Thymus (tissue), 11 donors: ENCODE measurements around the gene NFATC3. TPM values are rescaled to one million over a fixed set of nuclear protein-coding genes. Genes with fewer than 3 reads are reported as not detected.
A peak's percentile ranks its signal among the peaks of the same experiment; 100 is the strongest.

Experiments
- DNase-seq, 9 donors: peaks; one replicate each; pipeline ENCODE4 v3.0.0-alpha.2; 2013; ENCODE audit warnings: low spot score in 9 of 9, low read depth in 6 of 9, missing footprints in 1 of 9
- H3K27ac ChIP-seq, 2 donors: one replicate each; pipeline ENCODE4 v1.5.1; 2013; ENCODE audit warnings: control low read depth in 1 of 2, low read depth in 1 of 2, low read length in 1 of 2, mild to moderate bottlenecking in 1 of 2, moderate library complexity in 1 of 2
- H3K27me3 ChIP-seq, 2 donors: one replicate each; pipeline ENCODE4 v1.5.1; 2013; ENCODE audit warnings: low read length in 1 of 2; ENCODE audit not compliant: control insufficient read depth in 2 of 2, insufficient read depth in 1 of 2
- H3K36me3 ChIP-seq, 2 donors: one replicate each; pipeline ENCODE4 v1.5.1; 2013; ENCODE audit warnings: low read length in 1 of 2, mild to moderate bottlenecking in 1 of 2, moderate library complexity in 1 of 2; ENCODE audit not compliant: control insufficient read depth in 2 of 2, insufficient read depth in 2 of 2
- H3K4me1 ChIP-seq, 2 donors: one replicate each; pipeline ENCODE4 v1.5.1; 2013; ENCODE audit warnings: low read length in 2 of 2; ENCODE audit not compliant: control insufficient read depth in 2 of 2, insufficient read depth in 2 of 2
- H3K4me3 ChIP-seq, 2 donors: one replicate each; pipeline ENCODE4 v1.5.1; 2013; ENCODE audit warnings: low read length in 2 of 2, control low read depth in 1 of 2, mild to moderate bottlenecking in 1 of 2
- H3K9me3 ChIP-seq, 2 donors: one replicate each; pipeline ENCODE4 v1.5.1; 2013; ENCODE audit warnings: low read length in 1 of 2, mild to moderate bottlenecking in 1 of 2; ENCODE audit not compliant: control insufficient read depth in 2 of 2, insufficient read depth in 1 of 2
- WGBS: extraction: QIAGEN DNeasy Blood & Tissue Kit; methylation state at CpG from one replicate; pipeline ENCODE4 v1.1.7; 2013; 5-methylcytosine and 5-hydroxymethylcytosine counted together
- polyA plus RNA-seq: library from polyadenylated mRNA; stranded (reverse); fragments of 200-250 nt; gene quantifications from one replicate; pipeline ENCODE4 v1.2.3, GENCODE V29; 2013
- total RNA-seq: library from RNA; stranded (reverse); fragments of 120-200 nt; gene quantifications from one replicate; pipeline ENCODE4 v1.2.4, GENCODE V29; 2013
- donor health status: healthy.

NFATC3 gene
- total and polyA plus RNA-seq, 2 donors = 37.4 to 149 TPM

DNA sequence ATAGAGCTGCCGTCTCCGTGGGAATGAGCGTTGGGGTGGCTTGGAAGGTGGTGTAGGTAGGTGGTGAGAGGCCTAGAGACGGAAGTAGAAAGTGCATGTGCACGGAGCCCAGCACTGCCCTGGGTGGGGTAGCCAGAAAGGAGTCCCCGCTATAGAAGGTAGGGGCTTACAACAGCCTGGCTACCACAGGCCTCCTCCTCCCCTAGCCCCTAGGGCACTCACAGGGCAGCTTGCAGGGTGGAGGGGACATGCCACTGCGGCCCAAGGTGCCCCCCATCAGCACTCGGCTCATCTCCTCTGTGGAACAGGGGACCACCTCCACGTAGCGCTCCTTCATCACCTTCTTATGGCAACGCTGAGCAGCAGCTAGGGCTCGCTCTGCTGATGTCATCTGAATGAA, 145.8 kb downstream of the NFATC3 start:
- no peak overlapping the region for H3K4me3 ChIP-seq
- 99% methylated on average over 12 of the region's 12 CpGs for WGBS
- H3K9me3 ChIP-seq = no peaks in the 10 kb centered on the region
- DNase-seq = no peak
- peaks cover 35 to 75% of the 10 kb centered on the region in 2 donors for H3K36me3 ChIP-seq
- H3K27ac ChIP-seq = peak overlapping the region in 1 of 2 donors; percentile 62
- peaks cover 59 to 97% of the 10 kb centered on the region in 2 donors for H3K4me1 ChIP-seq
- peaks cover 0 to 14% of the 10 kb centered on the region in 2 donors for H3K27me3 ChIP-seq

DNA sequence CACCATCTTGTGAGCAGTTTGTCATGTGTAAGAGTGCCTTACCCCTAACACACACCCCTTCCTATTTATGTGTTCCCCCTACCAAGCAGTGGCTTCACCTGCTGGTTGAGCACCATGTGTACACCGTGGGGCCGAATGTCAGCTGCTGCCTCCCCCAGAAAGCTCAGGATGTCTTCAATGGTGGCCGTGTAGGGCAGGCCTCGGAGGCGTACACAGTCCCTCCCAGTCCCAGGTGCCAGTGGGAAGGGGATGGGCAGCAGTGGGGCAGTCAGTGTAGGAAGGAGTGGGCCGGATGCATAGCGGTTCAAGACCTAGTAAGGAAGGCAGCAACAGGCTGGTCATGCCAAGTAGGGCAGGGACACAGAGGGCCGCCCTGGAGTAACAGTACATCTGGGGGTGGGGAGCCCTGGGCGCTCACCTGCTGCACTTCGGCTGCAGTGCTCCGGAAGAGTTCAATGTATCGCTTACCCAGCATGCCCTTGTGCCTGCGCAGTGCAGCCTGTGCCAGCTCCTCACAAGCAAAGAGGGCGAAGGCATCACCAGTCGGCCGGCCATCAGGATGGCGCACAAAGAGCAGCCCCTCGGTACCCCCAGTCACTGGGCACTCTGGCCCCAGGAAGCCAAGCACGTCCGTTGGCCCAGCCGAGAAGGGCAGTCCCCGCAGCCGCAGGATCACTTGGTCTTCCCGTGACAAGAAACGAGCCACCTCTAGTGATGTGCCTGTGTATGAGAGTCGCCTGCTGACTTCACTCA, 146.4 kb downstream of the NFATC3 start:
- H3K27me3 ChIP-seq = peaks cover 0 to 20% of the 10 kb centered on the region in 2 donors
- H3K4me1 ChIP-seq = peaks cover 59 to 96% of the 10 kb centered on the region in 2 donors
- 97% methylated on average over 26 of the region's 26 CpGs for WGBS
- H3K4me3 ChIP-seq = no peak overlapping the region
- peaks cover 31 to 69% of the 10 kb centered on the region in 2 donors for H3K36me3 ChIP-seq
- H3K27ac ChIP-seq = peak overlapping the region in 1 of 2 donors; percentile 62
- H3K9me3 ChIP-seq = no peaks in the 10 kb centered on the region
- DNase-seq = no peak

DNA sequence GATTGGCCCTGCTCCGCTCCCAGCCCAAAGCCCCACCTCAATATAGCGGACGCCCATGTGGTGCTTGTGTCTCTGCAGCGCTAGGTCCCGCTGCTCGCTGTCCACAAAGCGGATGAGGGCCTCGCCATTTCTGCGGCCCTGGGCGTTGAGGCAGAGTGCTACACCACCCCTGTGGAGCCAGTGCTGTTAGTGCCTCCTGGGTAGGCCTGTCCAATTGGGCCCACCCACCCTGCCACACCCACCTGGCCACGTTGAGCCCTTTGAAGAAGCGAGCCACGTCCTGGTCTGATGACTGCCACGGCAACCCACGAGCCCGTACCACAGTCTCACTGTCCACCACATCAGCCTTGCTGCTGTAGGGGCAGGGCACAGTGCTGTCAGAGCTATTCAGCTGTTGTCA, 147.2 kb downstream of the NFATC3 start:
- no peak for DNase-seq

DNA sequence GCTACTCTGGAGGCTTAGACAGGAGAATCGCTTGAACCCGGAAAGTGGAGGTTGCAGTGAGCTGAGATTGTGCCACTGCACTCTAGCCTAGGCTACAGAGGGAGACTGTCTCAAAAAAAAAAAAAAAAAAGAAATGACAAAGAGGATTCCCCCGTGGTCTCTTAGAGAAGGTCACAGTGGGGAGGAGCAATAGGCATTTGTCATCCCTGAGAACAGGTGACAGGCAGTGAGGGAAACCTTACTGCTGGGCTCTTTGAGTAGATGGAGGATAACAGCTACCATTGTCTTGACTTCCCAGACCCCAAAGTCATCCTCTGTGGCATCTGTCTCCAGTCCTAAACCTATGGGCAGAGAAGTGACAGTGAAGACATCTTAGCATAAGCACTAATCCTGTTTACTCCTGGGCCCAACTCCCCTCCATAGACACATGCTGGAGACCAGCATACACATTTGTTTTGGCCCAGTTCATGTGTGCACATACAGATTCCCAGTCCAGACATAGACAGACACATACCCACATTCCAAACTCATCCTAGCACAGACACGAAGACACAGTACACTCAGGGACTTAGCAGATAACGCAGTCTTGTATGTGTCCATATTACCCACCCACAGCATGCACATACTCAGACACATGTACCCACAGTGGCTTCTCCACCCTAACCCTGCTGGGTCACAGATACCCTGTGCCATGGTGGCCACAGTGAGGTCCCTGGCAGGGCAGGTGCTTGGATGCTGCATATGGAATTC, 148.1 kb downstream of the NFATC3 start:
- H3K27me3 ChIP-seq = peaks cover 0 to 34% of the 10 kb centered on the region in 2 donors
- peaks cover 54 to 97% of the 10 kb centered on the region in 2 donors for H3K4me1 ChIP-seq
- peaks cover 0 to 4% of the 10 kb centered on the region in 2 donors for H3K9me3 ChIP-seq
- WGBS = 89% methylated on average over 5 of the region's 5 CpGs
- peak overlapping the region; percentile 43 to 69 for H3K27ac ChIP-seq
- DNase-seq = no peak
- peak overlapping the region in 1 of 2 donors; percentile 65 for H3K4me3 ChIP-seq
- peaks cover 28 to 54% of the 10 kb centered on the region in 2 donors for H3K36me3 ChIP-seq

More for the DNA sequence above, 147.2 kb downstream of the NFATC3 start:
- Histone ChIP-seq H3K9me3 (no peaks in the 10 kb centered on the region), H3K27ac (peak overlapping the region in 1 of 2 donors; percentile 44), H3K4me3 (no peak overlapping the region), H3K4me1 (peaks cover 60 to 97% of the 10 kb centered on the region in 2 donors), H3K27me3 (peaks cover 0 to 27% of the 10 kb centered on the region in 2 donors), H3K36me3 (peaks cover 30 to 63% of the 10 kb centered on the region in 2 donors)
- WGBS = 96% methylated on average over 16 of the region's 16 CpGs

DNA sequence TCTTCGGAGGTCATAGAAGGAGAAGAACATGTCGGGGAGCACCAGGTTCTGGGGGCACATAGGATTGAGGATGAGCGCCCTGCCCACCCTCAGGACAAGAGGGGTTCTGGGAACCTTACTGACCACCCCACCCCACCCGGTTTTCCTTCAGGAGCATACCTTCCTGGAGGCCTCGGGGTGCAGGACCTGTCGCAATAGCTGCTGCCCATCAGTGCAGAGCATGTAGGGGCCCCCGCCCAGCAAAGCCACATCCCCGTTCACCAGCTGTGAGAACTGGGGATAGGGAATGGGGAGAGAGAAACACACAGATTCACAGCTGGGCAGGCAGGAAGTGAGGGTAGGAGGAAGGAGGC, 148.6 kb downstream of the NFATC3 start:
- Histone ChIP-seq H3K36me3 (peaks cover 28 to 48% of the 10 kb centered on the region in 2 donors), H3K27me3 (peaks cover 0 to 34% of the 10 kb centered on the region in 2 donors), H3K9me3 (peaks cover 0 to 4% of the 10 kb centered on the region in 2 donors), H3K4me3 (peak overlapping the region in 1 of 2 donors; percentile 65), H3K4me1 (peaks cover 54 to 97% of the 10 kb centered on the region in 2 donors), H3K27ac (peak overlapping the region; percentile 43 to 69)
- DNase-seq = no peak
- 51% methylated on average over 8 of the region's 8 CpGs for WGBS

DNA sequence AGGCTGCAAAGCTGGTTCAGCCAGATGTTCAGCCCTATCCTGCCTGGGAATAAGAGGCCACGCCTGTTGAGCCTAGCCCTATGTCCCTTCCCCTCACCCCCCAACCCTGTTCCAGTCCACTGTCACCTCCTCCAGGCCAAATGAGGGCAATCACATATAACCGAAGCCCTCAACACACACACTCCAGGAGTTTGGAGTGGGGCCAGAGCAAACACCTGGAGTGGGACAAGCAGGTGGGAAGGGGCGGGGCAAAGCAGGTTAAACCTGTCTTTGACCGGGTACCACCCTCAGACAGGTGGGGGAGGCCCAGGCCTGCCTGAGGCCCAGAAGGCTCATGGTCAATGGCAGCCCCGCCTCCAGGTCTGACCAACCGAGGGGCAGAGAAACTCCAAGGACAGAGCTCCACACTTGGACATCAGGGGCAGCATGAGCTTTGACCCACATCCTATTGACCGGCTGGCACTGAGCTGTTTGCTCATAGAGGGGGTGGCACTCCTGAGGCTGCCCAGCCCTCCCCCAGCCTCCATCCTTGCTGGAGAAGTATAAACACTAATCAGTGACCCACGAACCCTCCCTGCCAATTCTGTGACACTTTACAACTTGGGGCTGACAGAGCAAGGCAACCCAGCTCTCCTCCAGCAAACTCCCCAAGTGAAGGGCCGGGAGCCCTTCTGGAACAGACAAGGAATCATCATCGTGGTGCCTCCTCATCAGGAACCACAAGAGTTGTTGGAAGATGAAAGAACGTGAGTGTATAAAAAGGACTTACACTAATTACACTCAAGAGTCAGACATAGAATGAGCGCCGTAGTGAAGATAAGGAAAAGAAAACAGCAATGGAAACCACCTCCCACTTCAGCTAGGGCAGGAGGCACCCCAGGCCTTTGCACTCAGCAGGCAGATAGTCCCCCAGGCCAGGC, 149.3 kb downstream of the NFATC3 start:
- DNase-seq = peak in 2 of 9 donors; percentile 13 to 31
- peaks cover 49 to 97% of the 10 kb centered on the region in 2 donors for H3K4me1 ChIP-seq
- H3K4me3 ChIP-seq = peak overlapping the region in 1 of 2 donors; percentile 65
- peaks cover 0 to 4% of the 10 kb centered on the region in 2 donors for H3K9me3 ChIP-seq
- peaks cover 28 to 42% of the 10 kb centered on the region in 2 donors for H3K36me3 ChIP-seq
- peak overlapping the region; percentile 57 to 69 for H3K27ac ChIP-seq
- 77% methylated on average over 13 of the region's 13 CpGs for WGBS
- H3K27me3 ChIP-seq = peaks cover 0 to 34% of the 10 kb centered on the region in 2 donors

DNA sequence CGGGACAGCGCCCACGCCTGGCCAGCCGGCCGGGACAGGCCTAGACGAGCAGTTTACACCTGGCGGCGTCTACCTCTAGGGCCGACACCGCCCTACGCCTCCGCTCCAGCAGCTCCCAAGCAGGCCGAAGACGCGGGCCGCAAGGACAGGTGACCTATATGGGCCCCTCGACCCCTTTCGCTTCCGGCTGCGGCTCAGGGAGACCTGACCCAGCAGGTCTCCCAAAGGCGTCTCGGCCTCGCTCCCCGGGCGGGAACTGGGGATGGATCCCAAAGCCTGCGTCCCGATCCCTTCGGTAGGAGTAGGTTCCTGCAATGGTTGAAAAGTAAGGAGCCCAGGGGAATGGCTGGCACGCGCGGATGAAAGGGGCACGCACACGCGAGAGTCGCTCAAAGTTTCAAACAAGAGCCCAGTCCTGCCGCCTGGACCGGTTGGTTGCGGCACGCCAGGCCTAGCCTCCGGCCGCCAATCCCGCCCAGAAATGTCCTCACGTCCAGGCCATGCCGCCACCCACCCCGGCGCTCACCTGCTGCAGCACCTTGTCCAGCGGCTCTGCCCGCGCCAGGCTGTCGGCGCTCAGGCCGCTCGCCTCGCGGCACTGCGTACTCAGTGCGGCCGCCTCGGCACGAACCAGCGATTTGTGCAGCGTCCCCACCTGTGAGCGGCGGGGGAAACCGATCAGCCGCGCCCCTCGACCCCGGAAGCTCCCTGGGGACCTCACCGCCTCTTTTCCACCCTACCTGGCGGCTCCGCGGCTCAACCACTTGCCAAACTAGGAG, 150.1 kb downstream of the NFATC3 start:
- Histone ChIP-seq H3K4me3 (peak overlapping the region; percentile 42 to 65), H3K36me3 (peaks cover 23 to 33% of the 10 kb centered on the region in 2 donors), H3K27ac (peak overlapping the region; percentile 69 to 77), H3K4me1 (peaks cover 47 to 96% of the 10 kb centered on the region in 2 donors), H3K27me3 (peaks cover 0 to 34% of the 10 kb centered on the region in 2 donors), H3K9me3 (peaks cover 0 to 9% of the 10 kb centered on the region in 2 donors)
- 82% methylated on average over 73 of the region's 73 CpGs for WGBS
- DNase-seq = peak in 3 of 9 donors; percentile 18 to 66 (median 48)

DNA sequence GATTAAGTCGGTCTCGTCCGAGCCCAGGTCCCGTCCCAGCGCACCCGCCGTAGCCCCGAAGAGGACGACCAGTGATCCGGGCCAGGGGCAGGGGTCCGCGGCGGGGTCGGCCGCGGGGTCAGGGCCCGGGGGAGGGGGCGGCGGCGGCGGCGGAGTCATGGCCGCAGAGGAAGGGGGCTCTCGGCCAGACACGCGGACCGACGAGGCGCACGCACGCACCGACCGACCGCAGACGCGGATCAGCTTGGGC, 150.6 kb downstream of the NFATC3 start, which contains the start of gene ESRP2:
ESRP2 (minus strand) TSS at position 241 of the 250 bp plus-strand sequence; CDS start at position 159, 82 bp downstream.
- Histone ChIP-seq H3K27ac (peak within 1 kb of the TSS; percentile 73 to 82), H3K27me3 (peaks cover 0 to 34% of the 10 kb centered on the region in 2 donors), H3K9me3 (peaks cover 0 to 9% of the 10 kb centered on the region in 2 donors), H3K4me3 (peak within 1 kb of the TSS; percentile 59 to 65), H3K36me3 (peaks cover 18 to 28% of the 10 kb centered on the region in 2 donors), H3K4me1 (peaks cover 46 to 91% of the 10 kb centered on the region in 2 donors)
- 15% methylated on average over 36 of the region's 36 CpGs for WGBS
- no peak for DNase-seq
